DMS114 treated with DMSO at 0.1 percent for 48 hours (cell line): ENCODE measurements around the gene CCDC146.
"Not testable (repeated sequence)": the region's sequence is repeated elsewhere in the genome, so short reads cannot be mapped to it uniquely, and the experiment has no call there.

Source experiments
- DNase-seq: peaks from one replicate; lab custom pipeline; 2025; ENCODE audit not compliant: unreplicated experiment; lab: John Stamatoyannopoulos, UW

Gene CCDC146

GRCh38 chr7:77327067-77327931, 204.9 kb downstream of the CCDC146 start:
- no peak for DNase-seq

DNA sequence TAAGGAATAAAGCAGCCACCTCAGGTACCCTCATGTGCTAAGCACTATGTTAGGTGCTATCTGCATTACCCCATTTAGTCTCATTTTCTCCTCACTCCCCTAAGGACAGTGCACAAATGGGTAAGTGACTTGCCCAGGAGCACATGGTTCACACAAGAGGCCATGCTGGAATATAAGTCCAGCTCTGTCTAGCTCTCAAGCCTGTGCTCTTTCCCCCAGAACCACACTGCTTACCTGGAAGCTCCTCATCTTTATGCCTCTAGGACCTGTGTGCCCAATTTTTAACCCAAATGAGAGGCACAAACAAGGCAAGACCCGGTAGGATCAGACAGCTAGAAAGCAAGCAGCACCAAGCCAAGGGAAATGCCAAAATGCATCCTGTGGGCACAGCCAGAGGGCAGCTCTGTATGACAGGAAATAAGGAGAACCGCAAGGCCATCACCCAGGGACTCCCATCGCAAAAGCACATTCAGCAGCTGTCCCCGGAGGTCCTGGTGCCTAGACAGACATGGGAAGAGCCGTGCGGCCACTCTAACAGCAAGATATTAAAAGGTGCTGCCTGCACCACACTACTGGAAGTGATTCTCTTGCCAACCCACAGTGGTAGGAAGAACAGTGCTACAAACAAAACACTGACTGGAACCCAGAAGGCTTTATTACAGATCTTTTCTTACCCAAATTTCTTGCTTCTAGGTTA, 205.7 kb downstream of the CCDC146 start:
- no peak for DNase-seq

- no peak for DNase-seq
These were observed 206.3 kb downstream of the CCDC146 start for GRCh38 chr7:77328669-77329068.

- DNase-seq, result no peak
These were observed 207.2 kb downstream of the CCDC146 start for GRCh38 chr7:77329466-77330168.

DNA sequence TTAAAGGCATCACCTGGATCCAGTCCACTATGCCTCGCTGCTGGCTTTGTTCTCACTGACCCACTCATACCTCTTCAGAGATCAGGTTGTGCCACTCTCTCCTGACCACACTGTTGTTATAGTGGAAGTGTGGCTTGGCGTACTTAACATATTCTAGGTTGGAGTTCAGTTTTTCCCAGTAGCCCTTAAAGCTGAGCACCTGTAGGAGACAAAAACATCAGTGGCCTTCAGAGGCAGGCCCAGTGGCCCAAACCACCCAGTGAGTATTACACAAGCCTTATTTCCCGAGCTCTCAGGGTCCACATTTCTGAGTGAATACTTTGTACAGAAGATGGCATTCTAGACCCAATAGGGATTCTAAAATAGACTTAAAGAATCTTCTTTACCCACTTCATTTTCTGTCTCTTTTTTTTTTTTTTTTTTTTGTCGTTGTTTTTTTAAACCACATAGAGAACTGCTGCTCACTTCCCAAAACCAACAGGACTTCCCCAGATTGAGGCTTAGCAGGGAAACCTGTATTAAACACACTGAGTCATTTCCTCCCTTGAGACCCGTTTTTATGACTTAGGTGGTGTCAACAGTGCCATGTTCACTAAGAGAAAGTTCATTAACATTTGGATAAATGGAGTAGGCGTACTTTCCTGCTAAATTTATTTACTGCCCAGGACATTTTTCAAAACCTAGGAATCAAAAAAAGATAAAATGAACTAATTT, 207.9 kb downstream of the CCDC146 start:
- DNase-seq, result no peak

DNA sequence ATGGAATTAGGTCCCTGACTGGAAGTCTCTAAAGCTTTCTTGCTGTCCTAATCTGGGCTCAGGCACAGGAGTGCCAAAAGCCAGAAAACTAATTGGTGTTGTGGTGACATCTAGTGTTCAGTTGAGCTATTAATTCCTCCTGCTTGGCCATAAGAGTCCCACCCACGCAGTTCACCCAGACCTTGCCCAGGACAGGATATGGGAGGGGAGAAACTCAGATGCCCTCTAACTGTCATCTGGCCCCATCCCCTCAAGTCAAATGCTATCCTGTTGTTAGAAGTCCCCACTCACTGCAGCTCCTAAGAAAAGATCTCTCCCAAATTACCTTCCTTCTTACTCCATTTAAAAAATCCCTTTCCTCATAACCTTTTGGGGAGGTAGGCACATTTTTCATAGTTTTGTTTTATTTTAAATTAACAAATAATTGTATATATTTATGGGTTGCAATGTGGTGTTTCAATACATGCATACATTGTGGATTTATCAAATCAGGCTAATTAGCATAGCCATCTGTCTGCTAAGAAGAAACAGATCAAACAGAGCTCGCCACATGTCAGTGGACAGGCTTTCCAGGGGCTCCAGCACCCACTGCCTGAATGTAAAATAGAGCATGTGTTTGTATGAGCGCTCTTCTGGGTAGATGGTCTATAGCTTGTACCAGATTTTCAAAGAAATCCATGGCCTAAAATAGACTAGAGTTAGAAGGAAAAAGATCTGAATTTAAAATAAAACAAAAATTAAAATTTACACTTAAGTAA, 209.7 kb downstream of the CCDC146 start:
- DNase-seq, result peak; percentile 67

GRCh38 chr7:77334039-77334438, 211.6 kb downstream of the CCDC146 start:
- DNase-seq, result not testable (repeated sequence)

GRCh38 chr7:77335581-77335980, 213.2 kb downstream of the CCDC146 start:
- no peak for DNase-seq

DNA sequence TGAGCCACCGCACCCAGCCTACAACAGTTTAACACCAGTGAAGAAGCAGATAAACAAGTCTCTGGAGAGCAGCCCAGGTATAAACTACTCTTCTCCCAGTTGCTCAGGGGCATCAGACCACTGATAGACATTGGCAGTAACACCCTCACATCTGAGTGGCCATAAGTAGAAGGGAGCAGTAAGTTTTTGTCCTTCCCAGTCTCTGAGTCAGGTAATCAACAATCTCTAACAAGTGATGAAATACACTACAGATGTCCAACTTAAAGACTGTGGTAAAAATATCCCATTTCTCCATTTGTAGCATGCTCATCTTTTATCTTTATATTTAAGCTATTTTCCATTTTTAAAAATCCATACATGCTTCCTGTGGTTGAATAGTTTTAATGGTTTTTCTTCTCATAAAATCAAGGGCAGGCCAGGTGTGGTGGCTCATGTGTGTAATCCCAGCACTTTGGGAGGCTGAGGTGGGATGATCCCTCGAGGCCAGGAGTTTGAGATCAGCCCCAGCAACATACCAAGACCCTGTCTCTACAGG, 215.1 kb downstream of the CCDC146 start:
- DNase-seq, result no peak

GRCh38 chr7:77338260-77338659, 215.8 kb downstream of the CCDC146 start:
- no peak for DNase-seq

- DNase-seq, result no peak
These were observed 216.6 kb downstream of the CCDC146 start for GRCh38 chr7:77338883-77339629.

GRCh38 chr7:77339726-77340125, 217.3 kb downstream of the CCDC146 start:
- DNase-seq, result no peak
